GM18873 (cell line): ENCODE measurements around the gene KIF18A.

ENCODE experiments used
- ATAC-seq: cut with Tn5 transposase; IDR thresholded peaks from one replicate; pipeline ENCODE4 v1.9.1; 2021; ENCODE audit warnings: mild to moderate bottlenecking, moderate library complexity, moderate number of reproducible peaks; ENCODE audit not compliant: unreplicated experiment, low FRiP score

Gene KIF18A

DNA sequence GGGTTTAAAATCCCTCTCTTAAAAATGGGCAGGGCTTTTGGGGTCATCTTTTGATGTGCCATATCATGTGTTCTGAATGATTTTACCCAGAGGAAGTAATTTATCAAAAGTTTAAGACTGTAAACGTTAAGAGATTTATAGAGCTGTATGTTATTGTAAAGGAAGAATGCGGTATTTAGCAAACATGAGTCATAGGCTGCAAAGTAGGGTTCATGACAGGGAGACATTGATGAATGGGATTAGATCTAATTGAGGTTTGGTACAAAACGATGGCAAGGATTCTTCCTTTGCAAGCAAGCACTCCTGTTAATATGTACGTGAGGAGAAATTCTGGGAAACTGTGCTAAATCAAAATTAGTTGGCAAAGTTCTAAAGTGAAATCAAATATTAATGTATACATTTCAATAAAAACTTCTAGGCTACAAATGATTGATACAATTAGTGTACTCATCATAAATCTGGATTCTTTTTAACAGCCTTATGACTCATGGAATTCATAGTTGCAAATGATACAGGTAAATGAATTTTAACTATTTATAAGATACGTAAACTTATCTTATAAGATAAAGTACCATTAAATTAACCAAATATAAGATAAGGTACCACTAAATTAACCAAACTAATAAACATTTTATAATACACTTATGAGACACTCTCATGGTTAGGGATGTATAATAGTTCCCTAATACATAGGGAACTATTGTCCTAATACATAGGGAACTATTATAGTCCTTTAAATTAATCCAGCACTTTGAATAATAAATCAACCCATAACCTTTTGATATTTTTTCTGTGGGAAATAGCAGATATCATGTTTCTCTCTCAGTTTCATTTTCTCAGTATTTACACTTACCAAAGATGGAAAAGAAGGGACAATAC, 58.4 kb downstream of the KIF18A start:
- no peak for ATAC-seq

DNA sequence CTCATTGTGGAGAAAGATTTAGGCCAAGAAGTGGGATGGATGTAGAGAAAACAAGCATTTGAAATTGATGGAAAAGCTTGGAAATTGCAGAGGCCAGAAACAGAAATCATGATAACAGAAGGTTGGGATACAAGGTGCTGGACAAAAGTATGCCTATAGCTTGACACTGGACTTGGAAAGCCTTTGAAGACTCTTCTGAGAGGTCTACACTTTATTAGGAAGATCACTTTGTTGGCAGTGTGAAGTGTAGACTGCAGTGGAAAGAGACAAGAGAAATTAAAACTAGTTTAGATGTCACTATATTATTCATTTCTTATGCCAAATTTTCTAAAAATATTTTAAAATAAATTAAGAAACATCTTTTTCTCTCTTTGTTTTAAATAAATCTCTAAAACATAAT, 59.1 kb downstream of the KIF18A start:
- ATAC-seq, result no peak

GRCh38 chr11:28043930-28044709, 63.8 kb downstream of the KIF18A start:
- no peak for ATAC-seq

DNA sequence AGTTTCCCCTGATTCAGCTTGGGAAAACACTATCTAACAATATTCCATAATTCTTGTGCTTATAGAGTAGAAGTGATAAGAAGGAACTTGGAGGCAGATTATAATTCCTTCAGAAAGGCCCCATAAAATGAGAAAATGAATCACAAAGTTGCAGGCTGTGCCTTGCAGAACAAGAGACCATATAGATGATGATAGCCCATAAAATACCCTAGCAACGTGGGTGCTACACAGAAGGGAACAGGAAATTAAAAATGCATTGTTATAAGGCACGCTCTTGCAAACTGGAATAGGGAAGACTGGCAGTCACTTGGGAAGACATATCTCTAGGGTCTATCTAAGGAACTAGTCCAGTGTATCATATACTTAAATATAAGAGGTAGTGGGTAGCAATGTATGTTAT, 67.6 kb downstream of the KIF18A start:
- no peak for ATAC-seq

- ATAC-seq, result no peak
Measured at GRCh38 chr11:28038775-28039174, 69.2 kb downstream of the KIF18A start.

DNA sequence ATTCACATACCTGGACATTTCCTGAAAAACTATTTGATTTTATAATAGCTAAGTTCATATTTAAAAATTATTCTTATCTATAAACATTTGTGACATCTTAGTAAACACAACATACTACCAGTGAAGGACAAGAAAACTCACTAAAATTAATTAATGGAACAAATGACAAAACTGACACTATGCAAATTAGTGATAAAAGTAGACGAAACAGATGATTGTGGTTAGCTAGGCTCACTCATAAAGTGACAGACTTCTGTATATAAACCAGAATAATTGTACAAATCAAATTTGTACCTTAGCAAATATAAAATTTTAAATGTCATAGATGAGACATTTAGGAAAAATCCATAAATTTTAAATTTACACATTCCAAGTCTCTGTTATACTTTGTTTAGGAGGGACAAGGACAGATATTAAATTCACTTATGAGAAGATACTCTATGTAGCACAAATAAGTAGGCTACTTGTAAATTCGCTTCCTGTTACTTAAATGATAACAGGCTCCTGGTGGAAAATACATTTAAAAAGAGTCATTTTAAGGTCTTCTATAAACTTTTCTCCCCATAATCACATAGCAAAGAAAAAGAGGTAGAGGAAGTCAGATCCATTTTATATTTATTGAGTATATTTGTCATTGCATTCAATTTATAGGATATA, 81.2 kb downstream of the KIF18A start:
- ATAC-seq, result peak; percentile 47

GRCh38 chr11:28017816-28018215, 90.1 kb downstream of the KIF18A start:
- ATAC-seq, result no peak

DNA sequence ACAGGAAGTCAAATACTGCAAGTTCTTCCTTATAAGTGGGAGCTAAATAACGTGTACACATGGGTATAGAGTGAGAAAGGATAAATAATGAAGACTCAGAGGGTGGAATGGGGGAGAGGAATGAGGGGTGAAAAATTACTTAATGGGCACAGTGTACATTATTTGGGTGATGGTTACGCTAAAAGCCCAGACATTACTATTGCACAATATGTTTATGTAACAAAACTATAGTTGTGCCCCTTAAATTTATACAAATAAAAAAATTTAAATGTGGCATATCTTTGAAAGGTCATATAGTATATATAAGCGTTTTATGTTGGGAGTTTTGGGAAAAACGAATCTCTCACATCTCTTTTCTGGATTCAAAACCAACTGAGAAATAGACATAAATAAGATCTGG, 96.1 kb downstream of the KIF18A start:
- no peak for ATAC-seq

DNA sequence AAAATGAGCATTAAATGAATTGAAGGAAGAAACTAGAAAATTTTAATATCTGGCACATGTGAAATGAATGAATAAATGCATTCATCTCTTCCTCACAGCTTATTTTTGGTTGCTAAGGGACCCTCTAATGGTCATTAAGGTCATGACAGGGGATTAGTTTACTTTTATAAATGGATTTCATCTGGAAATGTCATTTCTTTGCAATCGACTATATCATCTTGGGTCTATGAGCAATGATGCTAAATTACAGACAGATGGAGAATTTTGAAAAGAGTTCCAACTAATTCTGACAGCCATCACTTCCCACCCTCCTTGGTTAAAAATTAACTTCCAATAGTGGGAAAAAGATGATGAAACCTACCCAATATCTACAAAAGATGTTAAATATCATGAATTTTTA, 98.0 kb downstream of the KIF18A start:
- no peak for ATAC-seq

GRCh38 chr11:28009388-28009787, 98.6 kb downstream of the KIF18A start:
- no peak for ATAC-seq

- ATAC-seq, result no peak
Measured at GRCh38 chr11:28003615-28004014, 104.3 kb downstream of the KIF18A start.

DNA sequence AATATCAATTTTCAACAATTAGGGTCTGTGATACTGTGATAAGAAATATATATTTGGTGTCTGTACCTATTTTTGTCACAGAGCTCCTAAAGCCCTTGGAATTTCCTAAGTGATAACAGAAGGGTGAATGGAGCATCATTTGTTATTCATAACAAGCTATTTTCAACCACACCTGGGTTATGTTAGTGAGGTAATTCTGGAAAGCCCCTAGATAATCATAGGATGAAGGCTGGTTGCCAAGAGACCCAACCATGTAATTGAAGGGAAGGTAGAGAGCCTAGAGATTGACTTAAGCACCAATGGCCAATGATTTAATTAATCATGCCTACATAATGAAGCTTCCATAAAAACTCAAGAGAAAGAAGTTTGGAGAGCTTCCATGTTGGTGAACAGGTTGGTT, 109.4 kb downstream of the KIF18A start:
- ATAC-seq, result no peak

DNA sequence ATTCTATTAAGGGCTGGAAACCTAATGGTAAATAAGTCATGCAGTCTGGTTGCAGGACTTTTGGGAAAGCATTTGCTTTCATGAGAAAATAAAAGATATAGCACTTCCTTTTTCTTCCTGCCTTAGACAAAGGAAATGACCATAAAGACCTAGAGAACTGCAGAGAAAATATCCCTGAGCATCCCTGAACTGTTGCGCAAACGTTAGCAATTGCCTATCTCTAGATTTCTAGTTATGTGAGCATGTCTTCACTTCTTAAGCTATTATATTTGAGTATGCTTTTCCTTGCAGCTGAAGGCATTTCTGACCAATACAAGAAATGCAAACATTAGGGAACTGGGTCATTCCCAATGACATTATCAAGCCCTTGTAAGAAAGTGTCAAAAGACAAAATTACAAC, 110.6 kb downstream of the KIF18A start:
- no peak for ATAC-seq

DNA sequence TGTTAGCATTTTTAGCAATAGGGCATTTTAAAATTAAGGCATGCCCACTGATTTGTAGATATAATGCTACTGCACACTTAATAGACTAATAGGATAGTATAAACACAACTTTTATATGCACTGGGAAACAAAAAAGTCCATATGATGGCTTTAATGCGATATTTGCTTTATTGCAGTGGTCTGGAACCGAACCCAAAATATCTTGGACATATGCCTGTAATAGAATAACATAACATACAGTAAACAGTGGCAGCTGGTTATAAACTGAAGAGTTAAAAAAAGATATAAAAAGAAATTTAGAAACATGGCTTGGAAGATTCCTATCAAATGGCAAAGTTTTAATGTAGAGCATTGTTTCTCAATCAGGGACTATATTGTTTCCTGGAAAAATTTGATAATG, 111.9 kb downstream of the KIF18A start:
- ATAC-seq, result no peak

GRCh38 chr11:27995083-27995482, 112.9 kb downstream of the KIF18A start:
- no peak for ATAC-seq

DNA sequence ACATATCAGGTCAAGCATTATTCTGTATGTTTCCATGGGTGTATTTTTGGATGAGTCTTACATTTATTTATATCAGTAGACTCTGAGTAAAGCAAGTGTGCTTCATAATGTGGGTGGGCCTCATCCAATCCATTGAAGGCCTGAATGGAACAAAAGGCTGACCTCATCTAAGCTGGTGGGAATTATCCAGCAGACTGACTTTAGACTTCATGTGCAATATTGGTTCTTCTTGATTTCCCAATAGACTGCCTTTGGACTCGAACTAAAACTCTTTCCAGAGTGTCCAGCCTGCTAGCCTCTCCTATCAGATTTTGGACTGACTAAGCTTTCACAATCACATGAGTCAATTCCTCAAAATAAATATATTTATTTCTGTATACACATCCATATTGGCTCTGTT, 116.2 kb downstream of the KIF18A start:
- no peak for ATAC-seq

- ATAC-seq, result no peak
Measured at GRCh38 chr11:27977527-27977926, 130.4 kb downstream of the KIF18A start.

- ATAC-seq, result no peak
Measured at GRCh38 chr11:27977031-27977430, 130.9 kb downstream of the KIF18A start.

GRCh38 chr11:27976262-27976661, 131.7 kb downstream of the KIF18A start:
- no peak for ATAC-seq

DNA sequence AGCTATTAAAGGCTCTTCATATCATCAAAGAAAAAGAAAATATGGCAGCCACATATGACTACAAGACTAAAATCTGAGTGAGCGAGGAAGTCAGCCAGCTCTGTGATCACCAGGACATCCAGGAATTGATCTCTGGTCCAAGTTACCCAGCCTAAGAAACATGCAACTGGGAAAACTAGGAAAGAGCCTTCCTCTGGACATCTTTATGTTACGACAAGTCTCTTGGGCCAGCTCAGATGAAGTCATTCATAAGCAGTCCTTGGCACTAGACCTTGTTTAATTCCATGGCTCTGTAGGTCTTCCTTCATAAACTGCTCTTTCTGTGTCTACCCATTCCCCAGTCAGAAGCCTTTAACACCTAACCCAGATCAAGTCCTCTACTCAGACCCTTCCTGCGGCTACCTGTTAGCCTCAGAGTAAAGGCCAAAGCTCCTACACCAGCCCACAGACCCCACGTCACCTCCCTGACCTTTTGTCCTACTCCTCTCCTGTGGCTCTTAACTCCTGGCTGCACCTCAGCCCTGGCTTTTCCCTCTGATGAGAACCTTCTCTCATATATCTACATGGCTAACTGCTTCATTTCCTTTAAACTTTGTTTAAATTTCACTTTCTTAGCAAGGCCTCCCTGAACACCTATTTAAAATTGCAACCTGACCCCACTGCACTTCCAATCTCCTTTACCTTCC, 134.0 kb downstream of the KIF18A start:
- no peak for ATAC-seq
